HG02885 (cell line): ENCODE results near the gene CEP78.
A peak's percentile ranks its signal among the peaks of the same experiment; 100 is the strongest.

Experiments
- ATAC-seq: cut with Tn5 transposase; IDR thresholded peaks from one replicate; pipeline ENCODE4 v1.9.1; 2021; ENCODE audit warnings: mild to moderate bottlenecking; ENCODE audit not compliant: unreplicated experiment, poor library complexity

The CEP78 gene

DNA sequence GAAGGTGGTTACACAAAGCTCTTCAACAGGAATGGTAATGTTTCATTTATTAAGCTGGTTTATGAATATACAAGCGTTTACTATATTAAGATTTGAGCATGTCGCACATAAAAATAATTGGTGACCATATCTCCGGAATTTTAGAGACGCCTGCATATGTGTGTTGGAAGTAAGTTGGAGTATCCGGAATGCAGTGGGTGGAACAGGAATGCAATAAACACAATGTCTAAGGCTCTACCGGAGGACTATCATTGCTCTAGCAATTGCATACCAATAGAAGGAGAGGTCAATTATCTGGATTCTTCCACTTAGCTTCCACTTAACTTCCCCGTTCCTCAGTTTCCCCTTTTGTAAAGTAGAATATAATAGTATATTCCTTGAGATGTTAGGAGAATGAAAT is 1.1 kb upstream of the CEP78 start:
- ATAC-seq: no peak

DNA sequence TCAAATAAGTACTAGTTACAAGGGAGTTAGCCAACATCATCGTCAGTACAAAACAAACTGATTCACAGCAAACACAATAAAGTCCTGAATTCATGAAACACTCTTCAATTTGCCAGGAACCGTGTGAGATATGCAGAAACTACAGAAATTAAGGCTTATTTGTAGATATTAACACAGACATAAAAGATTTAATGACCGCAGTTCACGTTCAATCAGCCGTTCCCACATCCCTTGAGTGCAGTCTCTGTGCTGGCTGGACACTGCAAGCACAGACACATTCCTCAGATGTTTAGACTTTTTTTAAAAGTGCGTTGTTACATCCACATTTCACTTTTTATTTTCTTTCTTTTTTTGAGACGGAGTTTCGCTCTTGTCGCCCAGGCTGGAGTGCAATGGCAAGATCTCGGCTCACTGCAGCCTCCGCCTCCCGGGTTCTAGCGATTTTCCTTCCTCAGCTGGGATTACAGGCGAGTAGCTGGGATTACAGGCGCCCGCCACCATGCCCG is 566 bp upstream of the CEP78 start:
- no peak for ATAC-seq

DNA sequence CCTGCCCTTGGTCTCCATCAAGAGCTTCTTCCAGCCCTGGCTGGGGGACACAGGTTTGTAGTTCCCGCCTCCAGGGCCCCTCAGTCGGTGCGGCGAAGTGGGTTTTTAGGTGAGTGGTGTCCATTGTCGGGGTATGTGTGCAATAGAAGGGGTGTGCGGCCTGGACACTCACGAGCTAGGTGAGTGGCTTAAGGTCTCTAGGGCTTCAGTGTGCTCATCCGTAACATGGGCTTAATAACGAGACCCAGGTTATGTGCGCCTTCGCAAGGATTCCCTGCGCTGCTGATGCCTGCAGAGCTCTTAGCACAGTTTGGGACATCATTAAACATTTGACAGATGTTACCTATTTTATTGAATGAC is 656 bp downstream of the CEP78 start:
- peak; percentile 25 for ATAC-seq

DNA sequence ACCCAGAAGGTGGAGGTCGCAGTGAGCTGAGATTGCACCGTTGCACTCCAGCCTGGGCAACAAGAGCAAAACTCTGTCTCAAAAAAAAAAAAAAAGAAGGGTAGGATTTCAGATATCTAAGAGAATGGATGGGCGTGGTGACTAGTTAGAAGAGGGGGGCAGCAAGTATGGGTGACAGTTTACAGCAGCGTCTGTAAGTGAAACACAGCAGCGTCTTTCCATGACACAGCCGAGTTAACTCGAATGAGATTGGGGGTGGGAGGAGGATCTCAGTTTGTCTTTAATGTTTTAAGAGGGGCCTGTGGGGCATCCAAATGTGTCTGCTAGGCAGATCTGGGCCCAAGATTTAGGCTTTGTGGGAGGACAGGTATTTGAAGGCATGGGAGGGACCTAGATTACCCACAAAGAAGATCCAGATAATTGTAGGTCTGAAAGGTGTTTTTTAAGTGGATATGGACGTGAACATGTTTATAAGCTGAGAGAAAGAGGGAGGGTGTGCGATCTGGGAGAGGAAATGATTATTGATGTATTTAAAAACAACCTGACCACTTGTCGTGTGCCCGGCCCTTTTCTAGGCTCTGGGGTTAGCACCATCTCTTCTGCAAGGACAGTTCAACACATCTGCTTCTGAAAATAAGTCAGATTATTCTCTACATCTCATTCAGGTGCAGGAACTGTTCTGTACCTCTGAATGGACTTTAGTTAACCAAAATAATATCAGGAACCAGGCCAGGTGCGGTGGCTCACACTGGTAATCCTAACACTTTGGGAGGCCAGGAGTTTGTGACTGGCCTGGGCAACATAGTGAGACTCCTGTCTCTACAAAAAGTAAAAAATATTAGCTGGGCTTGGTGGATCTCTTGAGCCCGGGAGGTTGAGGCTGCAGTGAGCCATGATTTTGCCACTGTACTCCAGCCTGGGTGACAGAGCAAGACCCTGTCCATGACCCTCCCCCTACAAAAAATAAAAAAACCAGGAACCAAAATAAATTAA is 2.5 kb downstream of the CEP78 start:
- no peak for ATAC-seq

DNA sequence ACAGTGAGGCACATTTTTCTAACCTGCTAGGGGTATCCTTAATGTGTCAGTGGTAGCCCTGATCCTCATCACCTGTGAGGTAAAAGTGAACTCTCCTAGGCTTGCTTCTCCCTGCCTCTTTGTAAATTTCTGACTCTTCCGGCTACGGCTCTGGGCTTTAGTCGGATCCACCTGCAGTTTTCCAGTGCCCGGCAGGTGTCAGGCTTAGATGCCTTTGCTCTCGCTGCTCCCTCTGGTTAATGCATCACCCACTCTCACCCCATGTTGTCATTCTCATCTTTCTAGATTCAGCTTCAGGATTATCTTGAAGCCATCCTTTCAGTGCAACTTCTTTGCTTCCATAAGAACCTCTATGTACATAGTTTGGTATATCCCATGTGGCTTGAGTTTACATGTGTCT is 3.6 kb downstream of the CEP78 start:
- no peak for ATAC-seq

DNA sequence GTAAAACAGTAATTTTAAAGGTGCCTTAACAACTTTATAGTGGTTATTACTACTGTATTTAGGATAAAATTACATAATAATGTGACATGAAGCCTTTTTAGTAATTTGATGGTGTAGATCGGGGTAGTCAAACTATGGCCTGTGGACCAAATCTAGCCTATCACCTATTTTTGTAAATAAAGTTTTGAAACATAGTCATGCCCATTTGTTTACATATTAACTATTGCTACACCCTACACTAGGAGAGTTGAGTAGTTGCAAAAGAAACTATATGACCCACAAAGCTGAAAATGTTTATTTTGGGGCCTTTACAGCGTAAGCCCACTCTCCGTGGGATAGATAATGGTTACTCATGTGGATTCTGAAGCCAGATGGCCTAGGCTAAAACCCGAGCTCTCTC is 6.2 kb downstream of the CEP78 start:
- ATAC-seq: no peak

DNA sequence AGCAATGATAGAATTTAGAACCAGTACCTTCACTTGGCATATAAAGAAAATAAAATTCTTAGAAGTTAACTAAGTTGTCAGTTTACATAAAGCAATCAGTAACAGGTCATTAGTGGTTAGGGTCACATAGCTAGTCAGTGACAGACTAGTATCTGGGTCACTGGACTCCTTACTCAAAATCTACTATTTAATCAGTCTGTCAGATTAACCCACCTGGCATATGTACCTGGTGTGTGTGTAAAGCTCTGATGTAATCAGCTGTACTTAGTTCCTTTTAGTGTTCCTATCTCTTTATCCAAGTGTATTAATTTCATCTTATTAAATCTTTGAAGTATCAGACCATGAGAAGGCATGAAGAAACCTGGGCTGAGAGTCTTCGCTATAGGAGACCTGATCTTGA is 7.3 kb downstream of the CEP78 start:
- ATAC-seq: no peak

DNA sequence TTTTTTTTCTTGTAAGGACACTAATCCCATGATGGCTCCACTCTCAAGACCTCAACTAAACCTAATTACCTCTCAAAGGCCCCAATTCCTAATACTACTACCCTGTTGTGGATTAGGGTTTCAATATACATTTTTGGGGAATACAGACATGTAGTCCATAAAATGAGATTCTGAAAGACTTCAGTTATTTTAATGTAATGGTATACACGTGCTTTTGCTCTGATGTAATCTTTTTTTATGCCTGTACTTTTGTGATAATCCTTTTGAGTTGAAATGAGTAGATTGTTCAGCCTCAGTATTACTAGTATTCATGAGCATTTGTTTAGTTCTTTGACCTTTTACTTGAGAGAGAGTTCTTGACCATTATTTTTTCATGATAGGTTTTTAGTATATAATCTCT is 9.5 kb downstream of the CEP78 start:
- no peak for ATAC-seq

DNA sequence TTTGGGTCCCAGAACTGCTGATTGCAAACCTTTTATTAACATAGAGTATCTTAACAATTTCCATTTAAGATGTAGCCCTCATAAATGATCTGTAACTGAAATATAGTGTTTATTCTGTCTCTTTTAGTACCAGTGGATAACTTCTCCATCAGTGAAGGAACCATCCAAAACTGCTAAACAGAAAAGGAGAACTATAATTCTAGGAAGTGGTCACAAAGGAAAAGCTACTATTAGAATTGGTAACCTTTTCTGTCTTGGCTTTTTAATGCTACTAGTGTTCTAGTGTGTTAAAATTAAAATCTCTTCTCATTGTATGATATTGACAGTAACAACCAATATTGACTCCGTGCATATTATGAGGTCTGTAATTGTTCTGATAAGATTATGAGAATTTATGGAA is 12.8 kb downstream of the CEP78 start:
- ATAC-seq: no peak

DNA sequence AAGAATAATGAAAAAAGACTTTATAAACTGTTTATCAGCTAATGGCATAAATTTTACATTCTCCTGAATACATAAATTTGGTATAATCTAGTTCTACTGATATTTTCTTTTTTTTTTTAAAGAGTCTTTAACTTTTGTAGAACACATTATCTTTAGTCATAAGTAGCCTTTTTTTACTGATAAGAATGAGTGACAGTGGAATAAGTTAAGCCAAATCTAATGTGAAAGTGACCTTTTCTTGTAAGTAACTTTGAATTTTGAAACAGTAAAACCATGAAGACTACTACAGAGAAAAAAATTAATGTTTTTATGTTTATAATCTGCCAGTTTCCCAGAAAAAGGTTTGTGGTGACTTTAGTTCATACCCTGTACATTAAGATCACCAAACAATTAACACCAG is 13.7 kb downstream of the CEP78 start:
- ATAC-seq: no peak

DNA sequence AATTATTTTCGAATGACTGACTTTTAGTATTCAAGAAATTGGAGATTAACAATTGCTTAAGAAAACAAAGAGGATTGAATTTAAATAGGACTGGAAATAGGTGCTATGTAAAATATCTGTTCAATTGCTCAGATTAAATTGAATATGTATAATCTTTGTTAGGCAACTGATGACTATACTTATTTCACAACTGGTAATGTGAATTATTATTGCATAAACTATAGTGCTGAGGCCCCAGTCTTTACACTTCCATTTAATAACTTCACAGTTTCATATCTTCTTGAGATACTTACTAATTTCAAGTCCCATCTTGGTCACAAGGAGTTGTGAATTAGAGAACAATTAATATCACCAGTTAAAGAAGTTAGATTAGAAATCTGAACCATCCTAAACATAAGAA is 16.7 kb downstream of the CEP78 start:
- no peak for ATAC-seq

DNA sequence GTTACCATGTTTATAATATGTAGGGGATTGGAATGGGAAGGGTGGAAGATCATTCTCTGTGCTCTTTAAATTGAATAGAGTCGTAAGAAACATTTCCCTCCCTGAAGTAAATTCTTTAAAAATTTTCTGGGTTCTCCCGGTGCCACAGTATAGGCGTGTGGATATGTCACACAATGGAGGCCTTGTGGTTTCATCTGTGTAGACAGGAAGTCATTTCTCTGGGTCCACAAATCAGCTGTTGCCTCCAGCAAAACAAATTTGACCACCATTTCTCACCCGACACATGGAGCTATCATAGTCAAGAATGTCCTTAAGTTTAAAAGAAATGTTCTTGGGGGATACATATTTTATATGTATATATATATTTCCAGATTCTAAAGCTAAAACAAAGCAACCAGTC is 17.4 kb downstream of the CEP78 start:
- no peak for ATAC-seq

DNA sequence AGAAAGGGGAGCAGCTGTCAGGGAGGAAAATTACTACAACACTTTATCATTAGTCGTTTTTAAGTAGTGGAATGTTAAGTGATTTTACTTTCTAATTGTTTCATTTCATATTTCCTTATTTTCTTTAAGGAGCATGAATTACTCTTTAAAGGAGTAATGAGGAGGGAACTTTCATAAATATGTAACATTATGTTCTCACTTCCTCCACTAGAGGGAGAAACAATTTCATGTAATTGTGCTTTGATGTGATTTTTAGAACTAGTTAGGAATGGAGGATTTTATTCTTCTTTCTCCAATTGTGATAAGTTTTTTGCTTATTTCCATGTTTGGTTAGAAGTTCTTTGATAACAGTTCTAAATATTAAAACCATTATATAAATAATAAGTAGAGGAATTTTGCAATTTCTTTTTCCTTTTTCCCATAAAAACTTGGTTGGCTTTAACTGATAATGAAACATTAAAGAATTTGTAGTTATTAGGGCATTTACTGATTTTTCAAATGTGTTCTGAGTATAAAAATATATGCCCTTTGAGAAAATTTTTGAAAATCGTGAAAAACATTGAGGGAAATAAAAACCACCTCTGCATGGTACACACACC is 25.6 kb downstream of the CEP78 start:
- peak; percentile 74 for ATAC-seq

DNA sequence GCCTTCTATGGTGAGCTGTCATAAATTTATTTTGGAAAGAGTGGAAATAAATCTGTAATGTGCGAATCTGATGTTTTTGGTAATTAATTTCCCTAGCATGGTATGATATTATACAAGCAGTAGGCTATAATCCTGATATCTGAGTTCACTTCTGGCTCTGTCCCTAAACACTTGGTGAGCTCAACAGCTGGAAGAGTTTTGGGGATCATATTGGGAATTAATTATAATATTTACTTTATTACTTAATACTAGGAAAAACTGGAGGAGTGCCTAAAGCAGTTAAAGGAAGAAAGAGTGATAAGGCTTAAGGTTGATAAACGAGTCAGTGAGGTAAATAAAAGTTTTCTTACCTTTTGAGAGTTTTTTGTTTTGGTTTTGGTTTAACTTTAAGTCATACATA is 26.8 kb downstream of the CEP78 start:
- ATAC-seq: no peak

DNA sequence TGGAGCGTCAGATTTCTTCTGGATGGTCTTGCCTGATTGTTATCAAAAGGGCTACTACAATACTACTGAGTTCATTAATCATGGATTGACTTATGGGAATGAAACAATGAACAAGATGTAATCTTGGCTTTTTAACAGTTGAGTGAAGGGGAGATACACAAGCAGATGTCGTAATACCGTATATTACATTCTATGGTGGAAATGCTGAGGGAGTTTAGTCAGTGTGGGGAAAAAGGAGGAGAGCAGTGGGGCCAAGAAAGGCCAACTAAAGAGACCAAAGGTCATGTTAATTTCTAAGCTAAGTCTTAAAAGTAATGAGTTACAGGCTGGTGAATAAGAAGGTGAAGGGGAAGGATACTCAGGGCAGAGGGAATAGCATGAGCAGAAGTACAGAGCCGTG is 32.0 kb downstream of the CEP78 start:
- no peak for ATAC-seq

DNA sequence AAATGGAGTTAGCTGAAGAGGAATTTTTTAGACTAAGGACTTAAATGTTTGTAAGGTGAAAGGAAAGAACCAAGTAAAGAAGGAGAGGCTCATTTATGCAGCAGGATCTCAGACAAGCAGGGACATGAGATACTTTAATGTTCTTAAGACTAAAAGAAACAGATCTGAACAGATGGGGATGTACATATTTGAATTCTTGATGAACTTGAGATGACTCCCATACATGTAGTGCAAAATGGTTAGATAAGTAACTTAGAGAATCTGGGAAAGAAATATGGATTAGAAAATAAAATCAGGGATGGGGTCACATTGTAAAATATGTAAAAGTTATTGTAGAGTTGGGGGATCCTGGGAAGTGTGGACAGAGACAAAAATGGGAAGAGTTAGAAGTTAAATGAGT is 33.9 kb downstream of the CEP78 start:
- no peak for ATAC-seq

DNA sequence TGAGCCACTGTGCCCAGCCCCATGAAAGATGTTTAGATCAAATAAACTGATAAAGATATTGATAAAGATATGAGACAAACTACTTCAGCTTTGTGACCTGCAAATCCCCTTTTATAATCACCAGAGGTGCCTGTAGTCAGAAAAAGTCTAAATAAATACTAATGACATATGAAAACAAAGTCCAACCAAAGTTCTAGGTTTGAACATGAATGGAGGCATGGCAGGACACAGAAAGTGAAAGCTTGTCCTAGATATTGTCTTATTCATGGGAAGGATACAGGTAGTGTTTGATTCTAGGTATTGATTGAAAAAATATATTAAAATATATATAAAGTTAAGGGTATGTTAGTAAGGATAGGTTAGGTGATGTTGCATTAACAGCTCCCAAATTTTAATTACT is 36.4 kb downstream of the CEP78 start:
- ATAC-seq: no peak

DNA sequence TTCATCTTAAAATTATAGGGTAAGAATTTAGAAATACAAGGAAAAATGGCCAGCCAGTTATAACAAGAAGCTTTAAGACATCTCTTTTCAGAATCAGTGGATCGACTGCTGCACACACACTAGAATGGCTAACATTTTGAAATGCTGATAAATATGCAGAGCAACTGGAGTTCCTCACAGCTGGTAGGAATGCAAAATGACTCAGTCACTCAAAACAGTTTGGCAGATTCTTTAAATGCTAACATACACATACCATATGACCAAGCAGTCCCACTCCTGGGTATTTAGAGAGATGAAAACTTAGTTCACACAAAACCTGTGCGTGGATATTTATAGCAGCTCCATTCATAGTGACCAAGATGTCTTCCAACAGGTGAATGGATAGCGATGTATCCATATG is 37.9 kb downstream of the CEP78 start:
- no peak for ATAC-seq

DNA sequence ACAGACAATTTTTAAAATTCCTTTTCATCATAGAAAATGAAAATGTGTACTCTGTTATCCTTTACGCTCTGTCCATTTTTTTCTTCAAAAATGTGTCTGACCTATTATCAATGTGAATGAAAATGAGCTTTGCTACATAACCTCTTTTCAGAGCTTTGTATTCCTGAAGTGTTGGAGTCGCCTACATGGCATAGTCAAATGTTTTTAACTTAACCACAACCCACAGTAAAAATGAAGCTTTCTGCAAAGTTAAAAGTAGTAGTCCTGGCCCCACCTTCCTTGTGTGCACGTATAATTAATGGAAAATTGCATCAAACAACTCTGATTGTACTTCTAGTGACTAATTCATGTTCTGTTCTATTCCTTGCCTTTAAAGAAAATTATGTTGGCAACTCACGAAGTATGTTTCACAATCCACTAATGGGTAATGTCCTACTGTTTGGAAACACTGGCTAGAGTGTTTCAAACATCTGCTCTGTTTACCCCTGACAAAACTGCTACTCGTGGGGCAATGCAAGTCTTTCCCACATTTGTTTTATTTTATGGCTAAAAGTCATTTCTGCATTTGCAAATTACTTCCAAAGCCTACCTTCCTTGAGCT is 42.4 kb downstream of the CEP78 start:
- ATAC-seq: no peak

DNA sequence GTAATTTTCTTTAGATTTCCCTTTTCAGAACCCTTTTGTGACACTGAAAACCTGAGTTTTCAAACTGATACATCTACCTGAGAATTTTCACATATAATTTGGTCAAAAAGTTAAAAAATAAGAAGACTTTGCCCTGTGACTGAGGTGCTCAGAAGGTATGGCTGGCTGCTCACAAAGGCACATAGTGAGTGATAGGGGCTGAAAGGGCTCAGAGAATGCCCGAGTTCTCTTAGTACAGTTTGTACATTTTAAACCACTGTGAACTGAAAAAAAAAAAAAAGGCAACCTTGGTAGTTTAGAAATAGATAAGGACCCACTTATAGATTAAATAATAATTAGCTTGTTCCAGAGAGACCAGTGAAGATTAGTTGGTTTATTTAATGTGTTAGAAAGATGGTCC is 42.9 kb downstream of the CEP78 start:
- ATAC-seq: no peak

DNA sequence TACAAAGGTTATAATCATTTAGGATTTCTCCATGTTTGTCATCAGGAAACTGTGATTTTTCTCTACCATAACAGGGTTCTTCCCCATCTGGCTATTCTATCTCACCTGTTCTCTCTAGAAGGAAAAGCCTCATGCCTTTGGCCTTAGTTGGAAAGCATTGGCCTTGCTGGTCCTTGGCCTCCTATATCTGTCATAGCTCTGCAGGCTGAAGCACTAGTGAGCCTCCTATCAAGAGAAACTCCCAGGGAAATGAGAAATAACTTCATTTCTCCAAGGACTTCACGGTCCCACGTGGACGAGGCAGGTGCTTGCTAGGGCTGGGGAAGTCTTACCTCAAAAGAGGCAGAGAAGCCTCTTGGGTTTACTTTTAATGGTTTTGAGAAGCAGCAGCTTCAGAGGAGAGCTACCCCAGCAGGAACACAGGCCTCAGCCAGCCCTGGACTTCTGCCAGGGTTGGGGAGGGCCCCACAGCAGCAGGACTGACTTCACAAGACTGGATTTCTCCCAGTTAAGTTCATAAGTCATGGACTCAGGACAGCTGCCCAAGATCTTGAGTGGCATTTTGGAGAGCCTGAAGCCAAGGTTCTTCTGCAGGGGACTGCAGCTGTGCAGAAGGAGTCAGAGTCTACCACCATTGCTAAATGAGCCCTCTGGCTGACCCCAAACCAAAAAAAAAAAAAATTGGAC is 45.2 kb downstream of the CEP78 start:
- no peak for ATAC-seq
